GM12891 (cell line): ENCODE results near the gene C20orf204.
"Not testable (repeated sequence)": the region's sequence is repeated elsewhere in the genome, so short reads cannot be mapped to it uniquely, and the experiment has no call there.

ENCODE experiments used
- DNase-seq: peaks from one replicate; pipeline ENCODE4 v3.0.0; 2011; ENCODE audit warnings: low spot score; ENCODE audit not compliant: insufficient read length
- FAIRE-seq: peaks from 2 replicates; lab custom pipeline; 2011; peaks lifted over from hg19 to GRCh38; lab: Jason Lieb, UNC
- PAX5 ChIP-seq: IDR thresholded peaks from 2 replicates; pipeline ENCODE4 v1.6.1; 2011; ENCODE audit warnings: low read length, moderate library complexity, mild to moderate bottlenecking; ENCODE audit not compliant: insufficient read depth, severe bottlenecking
- POLR2A ChIP-seq: IDR thresholded peaks from 2 replicates; pipeline ENCODE4 v1.6.1; 2011; ENCODE audit warnings: low read depth, low read length, control low read depth
- POLR2AphosphoS5 ChIP-seq: IDR thresholded peaks from 2 replicates; pipeline ENCODE4 v1.6.1; 2011; ENCODE audit warnings: low read depth, low read length, control low read depth
- POU2F2 ChIP-seq: IDR thresholded peaks from 2 replicates; pipeline ENCODE4 v1.6.1; 2011; ENCODE audit warnings: low read depth, mild to moderate bottlenecking, control low read depth, low read length, moderate library complexity
- SPI1 ChIP-seq: IDR thresholded peaks from 2 replicates; pipeline ENCODE4 v1.6.1; 2011; ENCODE audit warnings: low read depth, low read length, control low read depth
- TAF1 ChIP-seq: IDR thresholded peaks from 2 replicates; pipeline ENCODE4 v1.6.1; 2011; ENCODE audit warnings: low read depth, low read length, control low read depth

The C20orf204 gene

DNA sequence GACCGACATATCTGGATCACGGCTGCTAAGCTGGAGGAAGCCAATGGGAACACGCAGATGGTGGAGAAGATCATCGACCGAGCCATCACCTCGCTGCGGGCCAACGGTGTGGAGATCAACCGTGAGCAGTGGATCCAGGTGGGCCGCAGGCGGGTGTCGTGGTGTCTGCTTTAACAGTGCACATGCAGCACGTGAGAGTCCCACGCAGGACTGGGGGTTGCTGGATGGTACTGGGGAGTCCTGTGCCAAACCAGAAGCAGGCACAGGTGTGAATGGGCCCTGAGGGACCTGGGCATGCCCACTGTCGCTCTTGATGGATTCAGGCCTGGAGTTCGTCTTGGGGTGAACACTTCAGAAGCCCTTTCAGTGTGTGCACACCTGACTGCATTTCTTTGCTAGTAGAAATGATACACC is 24.6 kb upstream of the C20orf204 start:
- DNase-seq = no peak
- no peak for TF ChIP-seq PAX5
- TF ChIP-seq POLR2AphosphoS5 = peak; percentile 63; the same call in 1 of the 2 replicates
- FAIRE-seq = peak; percentile 20

DNA sequence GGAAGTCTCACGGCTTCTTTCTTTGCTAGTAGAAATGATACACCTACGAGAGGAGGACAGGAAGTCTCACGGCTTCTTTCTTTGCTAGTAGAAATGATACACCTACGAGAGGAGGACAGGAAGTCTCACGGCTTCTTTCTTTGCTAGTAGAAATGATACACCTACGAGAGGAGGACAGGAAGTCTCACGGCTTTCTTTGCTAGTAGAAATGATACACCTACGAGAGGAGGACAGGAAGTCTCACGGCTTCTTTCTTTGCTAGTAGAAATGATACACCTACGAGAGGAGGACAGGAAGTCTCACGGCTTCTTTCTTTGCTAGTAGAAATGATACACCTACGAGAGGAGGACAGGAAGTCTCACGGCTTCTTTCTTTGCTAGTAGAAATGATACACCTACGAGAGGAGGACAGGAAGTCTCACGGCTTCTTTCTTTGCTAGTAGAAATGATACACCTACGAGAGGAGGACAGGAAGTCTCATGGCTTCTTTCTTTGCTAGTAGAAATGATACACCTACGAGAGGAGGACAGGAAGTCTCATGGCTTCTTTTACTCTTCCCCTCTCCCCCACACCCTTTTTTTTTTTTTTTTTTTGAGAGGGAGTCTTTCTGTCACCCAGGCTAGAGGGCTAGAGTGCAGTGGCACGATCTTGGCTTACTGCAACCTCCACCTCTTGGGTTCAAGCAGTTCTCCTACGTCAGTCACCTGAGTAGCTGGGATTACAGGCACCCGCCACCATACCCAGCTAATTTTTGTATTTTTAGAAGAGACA is 23.4 kb upstream of the C20orf204 start:
- DNase-seq, FAIRE-seq: not testable (repeated sequence)

DNA sequence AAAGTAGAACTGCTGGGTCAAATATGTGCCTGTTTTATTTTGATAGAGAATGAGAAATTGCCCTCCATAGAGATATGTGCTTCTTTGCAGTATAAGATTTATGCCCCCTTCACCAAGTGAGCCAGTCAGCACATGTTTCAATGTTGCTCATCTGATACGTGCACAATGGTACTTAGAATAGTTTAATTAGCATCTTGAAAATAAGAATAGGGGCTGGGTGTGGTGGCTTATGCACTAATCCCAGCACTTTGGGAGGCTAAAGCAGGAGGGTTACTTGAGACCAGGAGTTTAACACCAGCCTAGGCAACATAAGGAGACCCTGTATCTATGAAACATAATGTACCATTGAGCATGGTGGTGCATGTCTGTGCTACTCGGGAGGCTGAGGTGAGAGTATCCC is 20.3 kb upstream of the C20orf204 start:
- no peak for DNase-seq
- TF ChIP-seq PAX5 = no peak
- TF ChIP-seq POLR2AphosphoS5 = no peak
- no peak for TF ChIP-seq POU2F2
- no peak for TF ChIP-seq SPI1
- TF ChIP-seq POLR2A = no peak
- no peak for TF ChIP-seq TAF1
- no peak for FAIRE-seq

DNA sequence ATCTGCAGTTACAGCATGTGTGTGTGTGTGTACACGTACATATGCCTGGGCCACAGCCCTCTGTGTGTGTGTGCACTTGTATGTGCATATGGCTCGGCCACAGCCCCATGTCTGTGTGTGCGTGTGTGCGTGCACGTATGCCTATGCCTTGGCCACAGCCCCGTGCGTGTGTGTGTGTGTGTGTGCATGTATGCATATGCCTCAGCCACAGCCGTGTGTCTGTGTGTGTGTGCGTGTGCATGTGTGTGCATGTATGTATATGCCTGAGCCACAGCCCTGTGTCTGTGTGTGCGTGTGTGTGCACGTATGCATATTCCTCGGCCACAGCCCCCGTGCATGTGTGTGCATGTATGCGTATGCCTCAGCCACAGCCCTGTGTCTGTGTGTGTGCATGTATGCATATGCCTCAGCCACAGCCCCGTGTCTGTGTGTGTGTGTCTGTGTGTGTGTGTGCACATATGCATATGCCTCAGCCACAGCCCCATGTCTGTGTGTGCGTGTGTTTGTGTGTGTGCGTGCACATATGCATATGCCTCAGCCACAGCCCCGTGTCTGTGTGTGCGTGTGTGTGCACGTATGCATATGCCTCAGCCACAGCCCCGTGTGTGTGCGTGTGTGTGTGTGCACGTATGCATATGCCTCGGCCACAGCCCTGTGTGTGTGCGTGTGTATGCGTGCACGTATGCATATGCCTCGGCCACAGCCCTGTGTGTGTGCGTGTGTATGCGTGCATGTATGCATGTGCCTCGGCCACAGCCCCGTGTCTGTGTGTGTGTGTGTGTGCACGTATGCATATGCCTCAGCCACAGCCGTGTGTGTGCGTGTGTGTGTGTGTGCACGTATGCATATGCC is 14.6 kb upstream of the C20orf204 start:
- FAIRE-seq = peak; percentile 50
- DNase-seq = no peak
- no peak for TF ChIP-seq PAX5
- TF ChIP-seq POLR2A = peak; percentile 52; the same call in 1 of the 2 replicates

DNA sequence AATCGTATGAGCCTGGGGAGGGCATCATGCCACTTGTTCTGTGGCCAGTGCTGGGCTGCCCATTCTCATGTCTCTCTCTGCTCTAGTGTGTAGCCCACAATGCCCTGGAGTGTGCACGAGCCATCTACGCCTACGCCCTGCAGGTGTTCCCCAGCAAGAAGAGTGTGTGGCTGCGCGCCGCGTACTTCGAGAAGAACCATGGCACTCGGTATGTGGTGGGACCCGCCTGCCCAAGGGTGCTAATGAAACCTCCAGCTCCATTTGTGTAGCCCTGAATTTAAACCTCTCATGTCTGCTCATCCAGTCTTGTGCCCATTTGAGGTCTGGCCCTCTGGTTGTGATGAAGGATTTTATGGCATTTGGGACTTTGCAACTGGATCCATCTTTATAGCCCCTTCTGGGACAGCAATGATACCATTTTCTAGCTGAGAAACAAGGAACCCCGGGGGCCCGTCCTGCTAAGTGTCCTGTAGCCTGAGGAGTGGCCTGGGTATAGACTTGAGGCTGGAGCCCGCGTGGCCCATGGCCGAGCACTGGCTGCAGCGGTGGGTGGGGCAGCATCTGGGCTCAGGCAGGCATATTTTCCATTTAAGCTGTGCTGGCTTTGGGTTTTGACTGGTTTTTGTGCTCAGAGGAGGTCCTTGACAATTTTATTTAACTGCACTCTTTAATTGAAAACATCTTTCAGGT is 13.2 kb upstream of the C20orf204 start:
- no peak for DNase-seq
- FAIRE-seq = no peak
- TF ChIP-seq POLR2A = no peak

DNA sequence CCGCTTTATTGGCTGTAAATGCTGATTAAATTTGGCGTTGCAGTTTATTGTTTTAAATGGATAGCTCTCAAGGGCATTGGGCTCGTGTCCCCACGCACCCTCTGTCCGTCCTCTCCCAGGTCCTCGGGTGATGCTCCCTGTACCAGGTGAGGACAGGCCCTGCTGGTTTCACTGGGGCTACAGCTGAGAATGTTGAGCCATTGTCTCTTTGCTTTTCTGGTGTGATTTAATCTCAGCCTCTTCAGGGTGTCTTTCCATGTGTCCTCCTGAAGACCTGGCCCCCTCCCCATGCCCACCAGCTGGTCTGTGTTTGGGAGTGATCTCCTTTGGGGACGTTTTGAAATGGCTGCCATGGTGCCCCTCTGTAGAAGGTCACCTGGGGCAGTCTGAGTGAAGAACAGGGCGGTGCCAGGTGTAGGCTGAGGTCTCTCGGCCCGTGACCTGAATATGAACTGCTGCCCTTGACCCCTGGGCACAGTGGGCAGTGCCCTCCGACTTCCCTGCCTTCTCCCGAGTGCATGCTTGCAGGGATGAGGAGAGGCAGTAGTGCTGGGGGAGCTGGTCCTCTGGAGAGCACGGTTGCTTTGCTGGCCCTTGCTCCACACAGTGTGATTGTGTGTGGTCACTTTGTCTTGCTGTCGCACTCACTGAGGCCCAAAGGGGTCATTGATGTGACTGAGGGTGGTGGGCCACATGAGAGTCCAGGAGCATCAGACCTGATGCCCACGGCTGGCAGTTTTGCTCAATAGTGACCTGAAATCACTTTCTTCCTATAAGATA is 12.4 kb upstream of the C20orf204 start:
- TF ChIP-seq SPI1 = no peak
- no peak for TF ChIP-seq PAX5
- TF ChIP-seq POLR2A = no peak
- TF ChIP-seq POLR2AphosphoS5 = no peak
- TF ChIP-seq POU2F2 = no peak
- no peak for TF ChIP-seq TAF1
- FAIRE-seq (no peak), DNase-seq (no peak)

DNA sequence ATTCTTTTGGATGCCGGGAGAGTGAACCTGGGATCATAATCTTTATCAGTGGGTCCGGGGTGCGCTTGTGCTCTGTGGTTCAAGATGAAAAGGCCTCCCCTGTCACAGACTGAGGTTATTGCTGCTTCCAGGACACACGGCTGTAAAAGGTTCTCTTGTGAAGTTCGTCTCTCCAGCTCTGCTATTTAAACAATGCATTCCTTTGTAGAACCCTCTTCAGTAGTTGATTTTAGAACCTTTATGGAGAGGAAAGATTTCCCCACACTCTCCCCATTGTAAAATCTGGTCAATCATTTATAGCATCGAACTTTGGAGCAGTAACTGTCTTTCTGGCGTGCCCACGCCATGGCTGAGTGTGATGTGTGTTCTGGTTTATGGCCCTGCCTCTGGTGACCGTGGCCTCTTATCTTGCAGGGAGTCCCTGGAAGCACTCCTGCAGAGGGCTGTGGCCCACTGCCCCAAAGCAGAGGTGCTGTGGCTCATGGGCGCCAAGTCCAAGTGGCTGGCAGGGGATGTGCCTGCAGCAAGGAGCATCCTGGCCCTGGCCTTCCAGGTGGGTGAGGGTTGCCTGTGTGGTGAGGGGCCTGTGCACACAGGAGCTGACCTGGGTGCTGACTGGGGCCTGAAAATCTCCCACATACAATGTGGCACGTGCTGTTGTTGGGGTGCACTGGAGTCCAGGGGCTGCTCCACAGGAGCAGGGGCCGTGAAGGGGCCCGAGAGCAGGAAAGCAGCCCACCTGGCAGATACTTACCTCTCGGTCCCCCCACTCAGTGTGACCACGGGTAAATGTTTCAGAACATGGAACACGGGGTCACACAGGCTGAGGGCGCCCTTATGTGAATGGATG is 11.6 kb upstream of the C20orf204 start:
- TF ChIP-seq POLR2A (no peak), POU2F2 (no peak), SPI1 (no peak)
- no peak for FAIRE-seq
- no peak for DNase-seq

DNA sequence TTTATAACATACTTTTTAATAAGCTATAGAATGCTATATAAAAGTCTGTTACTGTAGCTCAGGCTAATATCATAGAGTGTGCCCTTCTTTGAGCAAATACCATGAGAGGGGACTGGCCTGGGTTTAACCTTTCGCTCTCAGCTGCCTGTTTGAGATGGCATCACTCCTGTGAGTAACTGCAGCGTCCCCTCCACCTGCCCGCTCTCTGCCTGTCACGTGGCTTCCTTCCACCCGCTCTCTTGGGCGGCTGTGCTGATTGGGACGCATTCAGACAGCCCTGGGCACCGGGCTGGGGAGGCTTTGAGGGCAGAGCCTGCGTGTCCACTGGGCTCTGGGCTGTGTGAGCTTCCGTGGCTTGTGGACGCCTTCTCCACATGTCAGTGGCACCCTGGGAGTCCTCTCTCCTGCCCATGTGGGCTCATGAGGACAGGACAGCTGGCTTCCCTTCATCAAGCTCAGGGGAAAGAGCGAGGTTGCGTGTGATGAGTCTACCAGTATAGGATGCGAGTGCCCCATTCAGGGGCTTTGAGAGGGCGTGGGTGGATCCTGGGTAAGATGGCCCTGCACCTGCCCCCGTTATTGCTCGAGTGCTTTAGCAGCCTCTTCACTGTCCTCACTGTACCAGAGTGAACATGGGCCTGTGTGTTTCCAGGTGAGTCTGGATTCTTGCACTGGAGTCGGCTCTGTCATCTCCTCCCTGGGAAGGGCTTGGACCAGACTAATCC is 10.7 kb upstream of the C20orf204 start:
- no peak for FAIRE-seq
- DNase-seq = no peak

More for the DNA sequence above, 10.7 kb upstream of the C20orf204 start:
- TF ChIP-seq POLR2A (no peak), POU2F2 (no peak), POLR2AphosphoS5 (no peak), PAX5 (no peak), TAF1 (no peak), SPI1 (no peak)
